Measurements from ENCODE around the gene MED14.

The MED14 gene

GRCh38 chrX:40612511-40612910 is 122.8 kb downstream of the MED14 start:
- DNase-seq (ENCODE audit: low read depth, low spot score): no peak

- no peak for DNase-seq (ENCODE audit: low read depth, low spot score)
Observed at GRCh38 chrX:40607381-40607780, 128.0 kb downstream of the MED14 start.

GRCh38 chrX:40603446-40603845 is 131.9 kb downstream of the MED14 start:
- DNase-seq (ENCODE audit: low read depth, low spot score): no peak

Data from iPS DF 19.7 (cell line).